Mesendoderm (in vitro differentiated cells): ENCODE data around the gene TRPM5.

ENCODE experiments used
- DNase-seq: peaks from one replicate; pipeline ENCODE4 v3.0.0; 2013
- H2AK5ac ChIP-seq: 2 replicates; pipeline ENCODE4 v1.6.1; 2013; ENCODE audit warnings: low read length, inconsistent platforms
- H2BK120ac ChIP-seq: 2 replicates; pipeline ENCODE4 v1.6.1; 2013; ENCODE audit warnings: low read depth, mild to moderate bottlenecking, low read length, moderate library complexity, mixed read lengths
- H2BK15ac ChIP-seq: replicated peaks from 2 replicates; pipeline ENCODE4 v1.6.1; 2013; ENCODE audit warnings: low read depth, mild to moderate bottlenecking, moderate library complexity
- H2BK5ac ChIP-seq: 2 replicates; pipeline ENCODE4 v1.6.1; 2013; ENCODE audit warnings: low read length, inconsistent platforms
- H3K18ac ChIP-seq: 2 replicates; pipeline ENCODE4 v1.6.1; 2013; ENCODE audit warnings: mild to moderate bottlenecking, low read length, mixed read lengths
- H3K23ac ChIP-seq: one replicate; pipeline ENCODE4 v1.6.1; 2013; ENCODE audit warnings: low read length
- H3K27ac ChIP-seq: 2 replicates; pipeline ENCODE4 v1.5.1; 2013; ENCODE audit warnings: low read depth, mild to moderate bottlenecking, inconsistent platforms, low read length, moderate library complexity
- H3K27me3 ChIP-seq: 2 replicates; pipeline ENCODE4 v1.6.1; 2013; ENCODE audit warnings: low read length, control low read depth, mild to moderate bottlenecking, inconsistent platforms; ENCODE audit not compliant: insufficient read depth, poor library complexity
- H3K36me3 ChIP-seq: 2 replicates; pipeline ENCODE4 v1.6.1; 2013; ENCODE audit warnings: low read length, inconsistent platforms; ENCODE audit not compliant: control insufficient read depth, insufficient read depth
- H3K4ac ChIP-seq: one replicate; pipeline ENCODE4 v1.6.1; 2013; ENCODE audit warnings: low read depth, mild to moderate bottlenecking, low read length, moderate library complexity
- H3K4me1 ChIP-seq: 2 replicates; pipeline ENCODE4 v1.6.1; 2013; ENCODE audit warnings: low read depth, low read length, inconsistent platforms; ENCODE audit not compliant: control insufficient read depth
- H3K4me2 ChIP-seq: 2 replicates; pipeline ENCODE4 v1.6.1; 2013; ENCODE audit warnings: low read length
- H3K4me3 ChIP-seq: 2 replicates; pipeline ENCODE4 v1.5.1; 2013; ENCODE audit warnings: mild to moderate bottlenecking, low read length
- H3K56ac ChIP-seq: one replicate; pipeline ENCODE4 v1.6.1; 2013; ENCODE audit warnings: low read length
- H3K79me1 ChIP-seq: 2 replicates; pipeline ENCODE4 v1.6.1; 2013; ENCODE audit warnings: low read length, inconsistent platforms
- H3K79me2 ChIP-seq: 2 replicates; pipeline ENCODE4 v1.6.1; 2013; ENCODE audit warnings: mild to moderate bottlenecking, low read length; ENCODE audit not compliant: control insufficient read depth, insufficient read depth
- H3K9ac ChIP-seq: 2 replicates; pipeline ENCODE4 v1.6.1; 2013; ENCODE audit warnings: low read length, inconsistent platforms
- H4K5ac ChIP-seq: one replicate; pipeline ENCODE4 v1.6.1; 2013; ENCODE audit warnings: low read length
- H4K8ac ChIP-seq: one replicate; pipeline ENCODE4 v1.6.1; 2013; ENCODE audit warnings: low read depth, mild to moderate bottlenecking, control low read depth, low read length, moderate library complexity
- WGBS: extraction: QIAGEN DNeasy Blood & Tissue Kit; methylation state at CpG from one replicate; pipeline ENCODE4 v1.1.7; 2013; ENCODE audit warnings: low lambda C conversion rate, missing lambda C conversion rate; ENCODE audit not compliant: insufficient coverage; ENCODE audit errors: extremely low coverage; 5-methylcytosine and 5-hydroxymethylcytosine counted together

The TRPM5 gene

GRCh38 chr11:2410616-2411015 lies 33.7 kb downstream of the TRPM5 start:
- Histone ChIP-seq H2BK5ac (no peak overlapping the region), H3K9ac (no peak overlapping the region), H3K23ac (no peak overlapping the region), H3K79me1 (no peaks in the 10 kb centered on the region), H2AK5ac (no peak overlapping the region), H3K27me3 (no peaks in the 10 kb centered on the region), H3K4me1 (no peaks in the 10 kb centered on the region), H3K27ac (no peak overlapping the region), H3K4ac (no peak overlapping the region), H3K18ac (no peak overlapping the region), H3K56ac (no peak overlapping the region), H3K36me3 (no peaks in the 10 kb centered on the region), H2BK15ac (no peak overlapping the region), H3K4me3 (no peak overlapping the region), H3K4me2 (no peak overlapping the region), H4K8ac (no peak overlapping the region), H3K79me2 (no peaks in the 10 kb centered on the region), H2BK120ac (no peak overlapping the region), H4K5ac (no peak overlapping the region)
- no CpG with 5 or more reads among the region's 9 CpGs for WGBS
- no peak for DNase-seq

GRCh38 chr11:2409611-2410468 lies 34.5 kb downstream of the TRPM5 start:
- no peak overlapping the region for H3K27ac ChIP-seq
- no peak overlapping the region for H4K5ac ChIP-seq
- WGBS = no CpG with 5 or more reads among the region's 42 CpGs
- H3K27me3 ChIP-seq = no peaks in the 10 kb centered on the region
- no peak overlapping the region for H2BK120ac ChIP-seq
- DNase-seq = no peak
- H2AK5ac ChIP-seq = no peak overlapping the region
- H3K4ac ChIP-seq = no peak overlapping the region
- no peak overlapping the region for H4K8ac ChIP-seq
- no peak overlapping the region for H2BK5ac ChIP-seq
- H3K79me1 ChIP-seq = no peaks in the 10 kb centered on the region
- no peaks in the 10 kb centered on the region for H3K36me3 ChIP-seq
- no peaks in the 10 kb centered on the region for H3K4me1 ChIP-seq
- H3K4me2 ChIP-seq = no peak overlapping the region
- no peak overlapping the region for H3K9ac ChIP-seq
- H2BK15ac ChIP-seq = no peak overlapping the region
- no peak overlapping the region for H3K23ac ChIP-seq
- H3K4me3 ChIP-seq = no peak overlapping the region
- H3K79me2 ChIP-seq = no peaks in the 10 kb centered on the region
- H3K18ac ChIP-seq = no peak overlapping the region
- H3K56ac ChIP-seq = no peak overlapping the region

GRCh38 chr11:2409126-2409525 lies 35.2 kb downstream of the TRPM5 start:
- Histone ChIP-seq H3K79me2 (no peaks in the 10 kb centered on the region), H3K18ac (no peak overlapping the region), H2AK5ac (no peak overlapping the region), H2BK120ac (no peak overlapping the region), H2BK5ac (no peak overlapping the region), H2BK15ac (no peak overlapping the region), H3K23ac (no peak overlapping the region), H3K9ac (no peak overlapping the region), H4K5ac (no peak overlapping the region), H3K27me3 (no peaks in the 10 kb centered on the region), H3K4me3 (no peak overlapping the region), H4K8ac (no peak overlapping the region), H3K4ac (no peak overlapping the region), H3K27ac (no peak overlapping the region), H3K79me1 (no peaks in the 10 kb centered on the region), H3K4me1 (no peaks in the 10 kb centered on the region), H3K56ac (no peak overlapping the region), H3K36me3 (no peaks in the 10 kb centered on the region), H3K4me2 (no peak overlapping the region)
- no peak for DNase-seq
- WGBS = no CpG with 5 or more reads among the region's 16 CpGs

- Histone ChIP-seq H3K4me3 (no peak overlapping the region), H3K4me2 (no peak overlapping the region), H3K9ac (no peak overlapping the region), H2BK5ac (no peak overlapping the region), H3K4me1 (no peaks in the 10 kb centered on the region), H2AK5ac (no peak overlapping the region), H3K56ac (no peak overlapping the region), H2BK120ac (no peak overlapping the region), H4K8ac (no peak overlapping the region), H3K27ac (no peak overlapping the region), H3K4ac (no peak overlapping the region), H3K18ac (no peak overlapping the region), H3K23ac (no peak overlapping the region), H3K27me3 (no peaks in the 10 kb centered on the region), H4K5ac (no peak overlapping the region), H3K79me2 (no peaks in the 10 kb centered on the region), H2BK15ac (no peak overlapping the region), H3K79me1 (no peaks in the 10 kb centered on the region), H3K36me3 (no peaks in the 10 kb centered on the region)
- no peak for DNase-seq
- WGBS = no CpG with 5 or more reads among the region's 11 CpGs
Measured at GRCh38 chr11:2408671-2409070, 35.6 kb downstream of the TRPM5 start.

- Histone ChIP-seq H2BK15ac (no peak overlapping the region), H3K18ac (no peak overlapping the region), H3K27me3 (no peaks in the 10 kb centered on the region), H2BK5ac (no peak overlapping the region), H3K4ac (no peak overlapping the region), H3K79me1 (peaks cover 3% of the 10 kb centered on the region), H3K27ac (no peak overlapping the region), H3K56ac (no peak overlapping the region), H3K4me1 (no peaks in the 10 kb centered on the region), H4K5ac (no peak overlapping the region), H3K4me2 (no peak overlapping the region), H3K23ac (no peak overlapping the region), H4K8ac (no peak overlapping the region), H3K4me3 (no peak overlapping the region), H2AK5ac (no peak overlapping the region), H3K79me2 (peaks cover 1% of the 10 kb centered on the region), H3K9ac (no peak overlapping the region), H3K36me3 (no peaks in the 10 kb centered on the region), H2BK120ac (no peak overlapping the region)
- no peak for DNase-seq
- WGBS = no CpG with 5 or more reads among the region's 24 CpGs
Measured at GRCh38 chr11:2406878-2407410, 37.4 kb downstream of the TRPM5 start.
